ENCODE measurements around the gene SUZ12. TPM values are rescaled to one million over a fixed set of nuclear protein-coding genes. Genes with fewer than 3 reads are reported as not detected.
"Not testable (repeated sequence)": the region's sequence is repeated elsewhere in the genome, so short reads cannot be mapped to it uniquely, and the experiment has no call there.

SUZ12 gene
- total RNA-seq, 1 donor from 2014 or later: 30.3 TPM

DNA sequence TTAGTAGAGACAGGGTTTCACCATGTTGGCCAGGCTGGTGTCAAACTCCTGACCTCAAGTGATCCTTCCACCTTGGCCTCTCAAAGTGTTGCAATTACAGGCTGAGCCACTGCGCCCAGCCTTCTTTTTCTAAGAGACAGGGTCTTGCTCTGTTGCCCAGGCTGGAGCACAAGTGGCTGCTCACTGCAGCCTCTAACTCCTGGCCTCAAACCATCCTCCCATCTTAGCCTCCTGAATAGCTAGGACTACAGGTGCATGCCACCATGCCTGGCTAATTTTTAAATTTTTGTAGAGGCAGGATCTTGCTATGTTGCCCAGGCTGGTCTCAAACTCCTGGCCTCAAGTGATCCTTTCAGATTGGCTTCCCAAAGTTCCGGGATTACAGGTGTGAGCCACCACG, 15.1 kb downstream of the SUZ12 start:
- H3K27me3 Mint-ChIP-seq (ENCODE audit: low read depth); H3K9me3 Mint-ChIP-seq; H3K27ac Mint-ChIP-seq; H3K4me3 Mint-ChIP-seq; DNase-seq (ENCODE audit: low spot score in 2 of 2, unreplicated experiment in 2 of 2); H3K4me1 Mint-ChIP-seq: not testable (repeated sequence)
- peaks cover 15% of the 10 kb centered on the region for H3K36me3 Mint-ChIP-seq

DNA sequence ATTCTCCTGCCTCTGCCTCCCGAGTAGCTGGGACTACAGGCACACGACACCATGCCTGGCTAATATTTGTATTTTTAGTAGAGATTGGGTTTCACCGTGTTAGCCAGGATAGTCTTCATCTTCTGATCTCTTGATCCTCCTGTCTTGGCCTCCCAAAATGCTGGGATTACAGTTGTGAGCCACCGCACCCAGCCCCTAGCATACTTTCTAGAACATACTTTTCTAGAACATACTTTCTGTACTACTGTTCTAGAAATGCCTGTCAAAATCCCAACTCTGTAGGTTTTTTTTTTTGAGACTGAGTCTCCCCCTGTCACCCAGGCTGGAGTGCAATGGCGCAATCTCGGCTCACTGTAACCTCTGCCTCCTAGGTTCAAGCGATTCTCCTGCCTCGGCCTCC, 27.3 kb downstream of the SUZ12 start:
- not testable (repeated sequence) for H3K9me3 Mint-ChIP-seq; H3K4me1 Mint-ChIP-seq; H3K4me3 Mint-ChIP-seq; DNase-seq (ENCODE audit: low spot score in 2 of 2, unreplicated experiment in 2 of 2); H3K27me3 Mint-ChIP-seq (ENCODE audit: low read depth); H3K27ac Mint-ChIP-seq
- peaks cover 18% of the 10 kb centered on the region for H3K36me3 Mint-ChIP-seq

GRCh38 chr17:31967648-31968047, 30.8 kb downstream of the SUZ12 start:
- no peak overlapping the region for H3K27ac Mint-ChIP-seq
- TF ChIP-seq, protein P1, sequence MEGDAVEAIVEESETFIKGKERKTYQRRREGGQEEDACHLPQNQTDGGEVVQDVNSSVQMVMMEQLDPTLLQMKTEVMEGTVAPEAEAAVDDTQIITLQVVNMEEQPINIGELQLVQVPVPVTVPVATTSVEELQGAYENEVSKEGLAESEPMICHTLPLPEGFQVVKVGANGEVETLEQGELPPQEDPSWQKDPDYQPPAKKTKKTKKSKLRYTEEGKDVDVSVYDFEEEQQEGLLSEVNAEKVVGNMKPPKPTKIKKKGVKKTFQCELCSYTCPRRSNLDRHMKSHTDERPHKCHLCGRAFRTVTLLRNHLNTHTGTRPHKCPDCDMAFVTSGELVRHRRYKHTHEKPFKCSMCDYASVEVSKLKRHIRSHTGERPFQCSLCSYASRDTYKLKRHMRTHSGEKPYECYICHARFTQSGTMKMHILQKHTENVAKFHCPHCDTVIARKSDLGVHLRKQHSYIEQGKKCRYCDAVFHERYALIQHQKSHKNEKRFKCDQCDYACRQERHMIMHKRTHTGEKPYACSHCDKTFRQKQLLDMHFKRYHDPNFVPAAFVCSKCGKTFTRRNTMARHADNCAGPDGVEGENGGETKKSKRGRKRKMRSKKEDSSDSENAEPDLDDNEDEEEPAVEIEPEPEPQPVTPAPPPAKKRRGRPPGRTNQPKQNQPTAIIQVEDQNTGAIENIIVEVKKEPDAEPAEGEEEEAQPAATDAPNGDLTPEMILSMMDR (IDR thresholded peaks at IDR 0.05; ENCODE audit: unreplicated experiment): no peak
- H3K9me3 Mint-ChIP-seq: no peaks in the 10 kb centered on the region
- no peak overlapping the region for H3K4me3 Mint-ChIP-seq
- H3K36me3 Mint-ChIP-seq: peaks cover 9% of the 10 kb centered on the region
- H3K27me3 Mint-ChIP-seq (ENCODE audit: low read depth): no peaks in the 10 kb centered on the region
- H3K4me1 Mint-ChIP-seq: no peaks in the 10 kb centered on the region
- no peak for DNase-seq (ENCODE audit: low spot score in 2 of 2, unreplicated experiment in 2 of 2)

DNA sequence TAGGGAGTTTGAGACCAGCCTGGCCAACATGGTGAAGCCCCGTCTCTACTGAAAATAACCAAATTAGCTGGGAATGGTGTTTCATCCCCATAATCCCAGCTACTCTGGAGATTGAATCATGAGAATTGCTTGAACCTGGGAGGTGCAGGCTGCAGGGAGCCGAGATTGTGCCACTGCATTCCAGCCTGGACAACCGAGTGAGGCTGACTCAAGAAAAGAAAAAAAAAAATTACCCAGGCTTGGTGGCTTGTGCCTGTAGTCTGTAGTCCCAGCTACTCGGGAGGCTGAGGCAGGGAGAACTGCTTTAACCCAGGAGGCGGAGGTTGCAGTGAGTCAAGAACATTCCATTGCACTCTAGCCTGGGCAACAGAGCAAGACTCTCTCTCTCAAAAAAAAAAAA, 33.6 kb downstream of the SUZ12 start:
- not testable (repeated sequence) for DNase-seq (ENCODE audit: low spot score in 2 of 2, unreplicated experiment in 2 of 2); H3K4me3 Mint-ChIP-seq

GRCh38 chr17:31974269-31975071, 37.7 kb downstream of the SUZ12 start:
- DNase-seq (ENCODE audit: low spot score in 2 of 2, unreplicated experiment in 2 of 2); H3K4me1 Mint-ChIP-seq; H3K4me3 Mint-ChIP-seq; H3K27me3 Mint-ChIP-seq (ENCODE audit: low read depth); H3K9me3 Mint-ChIP-seq; H3K27ac Mint-ChIP-seq: not testable (repeated sequence)
- peaks cover 15% of the 10 kb centered on the region for H3K36me3 Mint-ChIP-seq

More for the DNA sequence above, 33.6 kb downstream of the SUZ12 start:
- not testable (repeated sequence) for H3K27me3 Mint-ChIP-seq (ENCODE audit: low read depth); H3K9me3 Mint-ChIP-seq; H3K27ac Mint-ChIP-seq; H3K36me3 Mint-ChIP-seq; H3K4me1 Mint-ChIP-seq

DNA sequence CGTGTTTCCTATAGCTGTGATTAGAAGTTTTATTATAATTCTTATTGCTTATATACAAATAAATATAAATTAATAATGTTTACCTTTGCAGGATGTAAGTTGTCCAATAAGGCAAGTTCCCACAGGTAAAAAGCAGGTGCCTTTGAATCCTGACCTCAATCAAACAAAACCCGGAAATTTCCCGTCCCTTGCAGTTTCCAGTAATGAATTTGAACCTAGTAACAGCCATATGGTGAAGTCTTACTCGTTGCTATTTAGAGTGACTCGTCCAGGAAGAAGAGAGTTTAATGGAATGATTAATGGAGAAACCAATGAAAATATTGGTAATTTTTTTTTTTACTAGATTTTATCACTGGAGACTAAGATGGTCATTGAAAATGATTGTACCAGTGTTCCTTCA, 38.6 kb downstream of the SUZ12 start:
- peaks cover 16% of the 10 kb centered on the region for H3K36me3 Mint-ChIP-seq
- H3K27me3 Mint-ChIP-seq (ENCODE audit: low read depth); H3K4me1 Mint-ChIP-seq; H3K27ac Mint-ChIP-seq; H3K9me3 Mint-ChIP-seq; H3K4me3 Mint-ChIP-seq; DNase-seq (ENCODE audit: low spot score in 2 of 2, unreplicated experiment in 2 of 2): not testable (repeated sequence)

GRCh38 chr17:31991821-31992220, 55.0 kb downstream of the SUZ12 start:
- H3K27me3 Mint-ChIP-seq (ENCODE audit: low read depth); H3K4me3 Mint-ChIP-seq; H3K9me3 Mint-ChIP-seq; DNase-seq (ENCODE audit: low spot score in 2 of 2, unreplicated experiment in 2 of 2); H3K27ac Mint-ChIP-seq; H3K4me1 Mint-ChIP-seq: not testable (repeated sequence)
- peaks cover 30% of the 10 kb centered on the region for H3K36me3 Mint-ChIP-seq

DNA sequence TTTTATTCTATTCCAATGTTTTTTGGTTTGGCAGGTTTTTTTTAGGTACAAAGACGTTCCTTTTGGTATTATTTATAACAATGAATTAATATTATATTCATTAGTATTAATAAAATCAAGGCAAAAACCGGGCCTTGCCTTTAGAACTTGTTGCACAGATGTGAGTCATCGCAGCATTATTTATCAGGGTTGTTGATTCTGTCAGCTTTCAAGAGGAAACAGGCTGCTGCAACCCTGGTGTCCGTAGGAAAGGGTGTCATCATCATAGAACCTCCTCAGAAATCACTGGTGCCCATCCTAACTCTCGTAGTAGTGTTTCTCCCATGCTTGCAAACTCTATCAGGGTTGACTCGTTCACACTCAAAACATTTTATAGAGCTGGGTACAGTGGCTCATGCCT, 60.2 kb downstream of the SUZ12 start:
- no peaks in the 10 kb centered on the region for H3K4me1 Mint-ChIP-seq
- H3K4me3 Mint-ChIP-seq: no peak overlapping the region
- no peak overlapping the region for H3K27ac Mint-ChIP-seq
- H3K36me3 Mint-ChIP-seq: peaks cover 16% of the 10 kb centered on the region
- H3K9me3 Mint-ChIP-seq: no peaks in the 10 kb centered on the region
- TF ChIP-seq, protein P1 (IDR thresholded peaks at IDR 0.05; ENCODE audit: unreplicated experiment): no peak
- no peak for DNase-seq (ENCODE audit: low spot score in 2 of 2, unreplicated experiment in 2 of 2)
- no peaks in the 10 kb centered on the region for H3K27me3 Mint-ChIP-seq (ENCODE audit: low read depth)

All from mesothelial cell of epicardium (in vitro differentiated cells).